ENCODE measurements around the gene EEF1AKMT3. TPM values are rescaled to one million over a fixed set of nuclear protein-coding genes. Genes with fewer than 3 reads are reported as not detected.

EEF1AKMT3 gene
- total RNA-seq, 4 donors from 2014 or later, result 0.82 to 2.0 (median 1.0) TPM

DNA sequence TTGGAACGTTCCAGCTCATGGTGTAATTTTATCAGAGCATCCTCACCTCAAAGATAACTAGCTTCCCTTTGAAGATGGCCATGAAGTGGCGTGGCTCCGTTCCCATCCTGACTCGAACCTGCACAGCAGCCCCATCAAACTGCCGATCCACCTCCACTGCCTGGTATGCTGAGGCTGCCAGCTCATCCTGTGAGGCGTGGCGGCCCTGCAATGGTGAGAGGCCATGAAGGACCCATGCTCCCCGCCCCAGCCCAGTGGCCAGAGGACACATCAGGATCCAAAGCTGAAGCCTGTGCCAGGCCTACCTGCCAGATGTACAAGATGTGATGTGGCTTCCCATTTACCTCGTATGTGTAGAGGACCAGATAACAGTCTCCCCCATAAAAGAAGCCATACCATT lies 34.9 kb downstream of the EEF1AKMT3 start:
- intact Hi-C loops (cut with DNase I; ENCODE audit: low total_unique reads) (no loop called here), in situ Hi-C loops (cut with MboI; ENCODE audit: low sequenced_read_pairs in 4 of 4) (loop anchor here in 1 of 4 donors (10.0 kb wide), 1 partner anchor 108 kb away; no protein-coding TSS in a partner anchor)
- H3K9me3 ChIP-seq, result no peaks in the 10 kb centered on the region
- H3K4me1 ChIP-seq, result peaks cover 0 to 4% of the 10 kb centered on the region in 2 donors
- ATAC-seq, result no peak
- H3K4me3 ChIP-seq, result no peak overlapping the region
- no peak for DNase-seq
- H3K27me3 ChIP-seq, result no peaks in the 10 kb centered on the region
- H3K27ac ChIP-seq, result no peak overlapping the region
- peaks cover 0 to 94% of the 10 kb centered on the region in 2 donors for H3K36me3 ChIP-seq
- TF ChIP-seq POLR2A (IDR thresholded peaks at IDR 0.05) (no peak), CTCF (IDR thresholded peaks at IDR 0.05 in 4 of 5, conservative IDR thresholded peaks at IDR 0.05 in 1 of 5) (no peak)

GRCh38 chr12:57808351-57808750 lies 35.9 kb downstream of the EEF1AKMT3 start:
- DNase-seq (no peak), ATAC-seq (no peak)
- Histone ChIP-seq H3K9me3 (no peaks in the 10 kb centered on the region), H3K27me3 (no peaks in the 10 kb centered on the region), H3K36me3 (peaks cover 0 to 90% of the 10 kb centered on the region in 2 donors), H3K27ac (no peak overlapping the region), H3K4me1 (peaks cover 0 to 3% of the 10 kb centered on the region in 2 donors), H3K4me3 (no peak overlapping the region)
- intact Hi-C loops (cut with DNase I; ENCODE audit: low total_unique reads) (no loop called here), in situ Hi-C loops (cut with MboI; ENCODE audit: low sequenced_read_pairs in 4 of 4) (loop anchor here in 1 of 4 donors (10.0 kb wide), 1 partner anchor 106 kb away; no protein-coding TSS in a partner anchor)
- TF ChIP-seq CTCF (IDR thresholded peaks at IDR 0.05 in 4 of 5, conservative IDR thresholded peaks at IDR 0.05 in 1 of 5), result no peak
- TF ChIP-seq POLR2A (IDR thresholded peaks at IDR 0.05), result no peak

DNA sequence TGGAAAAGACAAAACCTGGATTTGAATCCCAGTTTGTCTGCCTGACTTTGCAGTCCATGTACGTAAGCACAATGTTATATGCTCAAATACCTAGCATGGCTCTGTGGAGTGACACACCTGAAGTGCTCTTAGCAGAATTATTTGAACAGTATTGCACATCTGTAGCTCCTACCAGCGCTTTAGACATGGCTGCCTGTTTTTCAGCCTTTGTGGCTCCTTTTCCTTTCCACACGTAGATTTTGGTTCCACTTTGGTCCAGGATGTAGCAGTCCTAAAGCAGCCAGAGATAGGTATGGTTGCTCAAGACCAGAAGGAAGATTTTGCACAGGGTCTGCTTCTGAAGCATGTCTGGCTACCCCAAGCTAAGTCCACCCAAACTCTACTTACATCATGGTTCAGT lies 37.0 kb downstream of the EEF1AKMT3 start:
- no peak overlapping the region for H3K27ac ChIP-seq
- ATAC-seq (no peak), DNase-seq (no peak)
- TF ChIP-seq CTCF (IDR thresholded peaks at IDR 0.05 in 4 of 5, conservative IDR thresholded peaks at IDR 0.05 in 1 of 5) (no peak), POLR2A (IDR thresholded peaks at IDR 0.05) (no peak)
- intact Hi-C loops (cut with DNase I; ENCODE audit: low total_unique reads), result no loop called here
- peaks cover 0 to 81% of the 10 kb centered on the region in 2 donors for H3K36me3 ChIP-seq
- no peaks in the 10 kb centered on the region for H3K27me3 ChIP-seq
- H3K9me3 ChIP-seq, result no peaks in the 10 kb centered on the region
- H3K4me3 ChIP-seq, result no peak overlapping the region
- peaks cover 1 to 2% of the 10 kb centered on the region in 2 donors for H3K4me1 ChIP-seq
- in situ Hi-C loops (cut with MboI; ENCODE audit: low sequenced_read_pairs in 4 of 4), result loop anchor here in 1 of 4 donors (10.0 kb wide), 1 partner anchor 105 kb away; no protein-coding TSS in a partner anchor

DNA sequence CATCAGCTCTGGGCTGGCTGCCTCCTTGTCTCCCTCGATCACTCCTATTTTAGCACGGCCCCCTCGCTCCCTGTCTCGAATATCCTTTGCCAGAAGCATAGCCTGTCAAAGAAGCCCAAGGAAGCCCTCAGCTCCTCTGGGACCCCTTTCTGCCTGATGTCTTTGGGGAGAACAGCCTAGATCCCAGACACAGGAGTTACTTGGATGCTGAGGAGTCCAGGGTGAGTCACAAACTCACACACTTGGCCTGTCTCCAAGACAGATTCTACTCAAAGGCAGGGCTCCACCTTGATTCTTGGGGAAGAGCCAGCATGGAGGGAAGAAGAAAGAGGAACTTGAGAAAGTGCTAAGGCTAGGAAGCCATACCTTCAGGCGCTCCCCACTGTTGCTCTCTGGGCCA lies 38.0 kb downstream of the EEF1AKMT3 start:
- no peak overlapping the region for H3K4me3 ChIP-seq
- no peak for ATAC-seq
- peaks cover 0 to 73% of the 10 kb centered on the region in 2 donors for H3K36me3 ChIP-seq
- H3K4me1 ChIP-seq, result peaks cover 10 to 12% of the 10 kb centered on the region in 2 donors
- intact Hi-C loops (cut with DNase I; ENCODE audit: low total_unique reads), result no loop called here
- H3K27me3 ChIP-seq, result no peaks in the 10 kb centered on the region
- in situ Hi-C loops (cut with MboI; ENCODE audit: low sequenced_read_pairs in 4 of 4), result no loop called here
- H3K9me3 ChIP-seq, result no peaks in the 10 kb centered on the region
- H3K27ac ChIP-seq, result peak overlapping the region in 1 of 4 donors; percentile 18
- TF ChIP-seq CTCF (IDR thresholded peaks at IDR 0.05 in 4 of 5, conservative IDR thresholded peaks at IDR 0.05 in 1 of 5), result no peak
- TF ChIP-seq POLR2A (IDR thresholded peaks at IDR 0.05), result no peak
- no peak for DNase-seq

Data from gastrocnemius medialis (tissue), 4 donors.